ENCODE data around the gene ALDH1A1.

GRCh38 chr9:72874344-72874743 is 78.5 kb downstream of the ALDH1A1 start:
- TF ChIP-seq CTCF (conservative IDR thresholded peaks at IDR 0.05) (no peak), ZFX (IDR thresholded peaks at IDR 0.05) (no peak)

All from C4-2B (cell line).